Endodermal cell (in vitro differentiated cells): ENCODE measurements around the gene MYO1B. TPM values are rescaled to one million over a fixed set of nuclear protein-coding genes. Genes with fewer than 3 reads are reported as not detected.

Experiments used
- DNase-seq: peaks from one replicate; pipeline ENCODE4 v3.0.0-alpha.2; 2017
- H3K27ac ChIP-seq: 2 replicates; pipeline ENCODE4 v1.5.1; 2013; ENCODE audit warnings: mild to moderate bottlenecking, low read depth, low read length, moderate library complexity
- H3K27me3 ChIP-seq: 2 replicates; pipeline ENCODE4 v1.6.1; 2013; ENCODE audit warnings: mild to moderate bottlenecking, low read length, moderate library complexity; ENCODE audit not compliant: insufficient read depth, control insufficient read depth, poor library complexity, severe bottlenecking
- H3K36me3 ChIP-seq: 2 replicates; pipeline ENCODE4 v1.7.0; 2013; ENCODE audit warnings: mild to moderate bottlenecking, low read length, moderate library complexity; ENCODE audit not compliant: control insufficient read depth, insufficient read depth
- H3K4me1 ChIP-seq: one replicate; pipeline ENCODE4 v1.7.0; 2013; ENCODE audit warnings: low read length; ENCODE audit not compliant: control insufficient read depth, insufficient read depth
- H3K4me3 ChIP-seq: 2 replicates; pipeline ENCODE4 v1.5.1; 2013; ENCODE audit warnings: mild to moderate bottlenecking, low read length, moderate library complexity
- H3K9ac ChIP-seq: 2 replicates; pipeline ENCODE4 v1.6.1; 2013; ENCODE audit warnings: mild to moderate bottlenecking, low read length, moderate library complexity; ENCODE audit not compliant: poor library complexity, severe bottlenecking; ENCODE audit errors: extremely low read depth
- H3K9me3 ChIP-seq: 2 replicates; pipeline ENCODE4 v1.6.1; 2013; ENCODE audit warnings: mild to moderate bottlenecking, low read length, moderate library complexity; ENCODE audit not compliant: control insufficient read depth
- H3K27ac Mint-ChIP-seq: 2 replicates; pipeline ENCODE4 v1.8.0; 2020; ENCODE audit warnings: mixed read lengths
- H3K27me3 Mint-ChIP-seq: 2 replicates; pipeline ENCODE4 v1.8.0; 2021; ENCODE audit warnings: mild to moderate bottlenecking, mixed read lengths; ENCODE audit not compliant: insufficient read depth
- H3K36me3 Mint-ChIP-seq: 2 replicates; pipeline ENCODE4 v1.8.0; 2020; ENCODE audit warnings: low read depth, mixed read lengths
- H3K4me1 Mint-ChIP-seq: 2 replicates; pipeline ENCODE4 v1.8.0; 2020; ENCODE audit warnings: mixed read lengths
- H3K4me3 Mint-ChIP-seq: 2 replicates; pipeline ENCODE4 v1.8.0; 2020; ENCODE audit warnings: mild to moderate bottlenecking, moderate library complexity, mixed read lengths
- H3K9me3 Mint-ChIP-seq: 2 replicates; pipeline ENCODE4 v1.8.0; 2020; ENCODE audit warnings: mild to moderate bottlenecking, mixed read lengths
- WGBS, 2 experiments: methylation state at CpG; one replicate each; pipeline versions ENCODE4 v1.1.5 to v1.1.7; 2013; ENCODE audit warnings: missing lambda C conversion rate in 2 of 2, mixed read lengths in 1 of 2; ENCODE audit not compliant: insufficient coverage in 1 of 2, insufficient read length in 1 of 2; 5-methylcytosine and 5-hydroxymethylcytosine counted together
- total RNA-seq, 2 donors: library from RNA; stranded (reverse); fragmentation: NEBNext Ultra II Directional in 1 of 2; extraction: Animal tissue kit (Norgen Biotek cat#: 25700) in 1 of 2; gene quantifications; 2 replicates in 1 of 2; 3 replicates in 1 of 2; pipeline ENCODE4 v1.2.1, GENCODE V29; 2021
- TF ChIP-seq, protein P1 (sequence below): fragments of 200-600 bp; sonication (generic); conservative IDR thresholded peaks from 2 replicates; pipeline ENCODE4 v1.5.0; 2021; ENCODE audit warnings: antibody characterized with exemption, mild to moderate bottlenecking

Gene MYO1B
- total RNA-seq, 2 donors from 2014 or later = 145 to 154 TPM

DNA sequence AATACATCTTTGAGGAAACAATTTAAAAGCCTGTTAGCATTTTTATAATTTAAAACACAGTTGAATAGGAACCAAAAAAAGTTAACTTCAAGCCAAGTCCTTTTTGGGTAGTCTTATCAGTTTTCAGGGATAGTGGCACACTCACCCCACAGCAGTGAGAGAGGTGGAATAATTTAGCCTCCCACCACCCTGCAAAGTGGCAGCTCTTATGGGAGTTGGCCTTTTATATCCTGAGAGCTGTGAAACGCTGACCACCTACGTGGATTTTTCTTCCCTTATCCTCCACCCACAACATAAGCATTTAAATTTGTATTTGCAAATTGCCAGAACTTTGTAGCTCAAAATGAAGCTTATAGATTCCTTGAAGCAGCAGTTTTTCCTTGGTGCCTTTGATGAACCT, 167.1 kb downstream of the MYO1B start:
- Mint-ChIP-seq H3K27me3 (no peaks in the 10 kb centered on the region), H3K27ac (no peak overlapping the region), H3K4me1 (no peaks in the 10 kb centered on the region), H3K36me3 (peaks cover 84% of the 10 kb centered on the region), H3K4me3 (no peak overlapping the region), H3K9me3 (no peaks in the 10 kb centered on the region)
- Histone ChIP-seq H3K4me3 (no peak overlapping the region), H3K9ac (no peak overlapping the region), H3K4me1 (no peaks in the 10 kb centered on the region), H3K36me3 (peaks cover 98% of the 10 kb centered on the region), H3K27ac (no peak overlapping the region), H3K27me3 (no peaks in the 10 kb centered on the region), H3K9me3 (no peaks in the 10 kb centered on the region)
- WGBS, 2 experiments = 88% methylated on average over 2 of the region's 2 CpGs; no CpG with 5 or more reads in 1 of the 2 experiments
- no peak for DNase-seq
- TF ChIP-seq, protein P1, sequence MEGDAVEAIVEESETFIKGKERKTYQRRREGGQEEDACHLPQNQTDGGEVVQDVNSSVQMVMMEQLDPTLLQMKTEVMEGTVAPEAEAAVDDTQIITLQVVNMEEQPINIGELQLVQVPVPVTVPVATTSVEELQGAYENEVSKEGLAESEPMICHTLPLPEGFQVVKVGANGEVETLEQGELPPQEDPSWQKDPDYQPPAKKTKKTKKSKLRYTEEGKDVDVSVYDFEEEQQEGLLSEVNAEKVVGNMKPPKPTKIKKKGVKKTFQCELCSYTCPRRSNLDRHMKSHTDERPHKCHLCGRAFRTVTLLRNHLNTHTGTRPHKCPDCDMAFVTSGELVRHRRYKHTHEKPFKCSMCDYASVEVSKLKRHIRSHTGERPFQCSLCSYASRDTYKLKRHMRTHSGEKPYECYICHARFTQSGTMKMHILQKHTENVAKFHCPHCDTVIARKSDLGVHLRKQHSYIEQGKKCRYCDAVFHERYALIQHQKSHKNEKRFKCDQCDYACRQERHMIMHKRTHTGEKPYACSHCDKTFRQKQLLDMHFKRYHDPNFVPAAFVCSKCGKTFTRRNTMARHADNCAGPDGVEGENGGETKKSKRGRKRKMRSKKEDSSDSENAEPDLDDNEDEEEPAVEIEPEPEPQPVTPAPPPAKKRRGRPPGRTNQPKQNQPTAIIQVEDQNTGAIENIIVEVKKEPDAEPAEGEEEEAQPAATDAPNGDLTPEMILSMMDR = no peak

DNA sequence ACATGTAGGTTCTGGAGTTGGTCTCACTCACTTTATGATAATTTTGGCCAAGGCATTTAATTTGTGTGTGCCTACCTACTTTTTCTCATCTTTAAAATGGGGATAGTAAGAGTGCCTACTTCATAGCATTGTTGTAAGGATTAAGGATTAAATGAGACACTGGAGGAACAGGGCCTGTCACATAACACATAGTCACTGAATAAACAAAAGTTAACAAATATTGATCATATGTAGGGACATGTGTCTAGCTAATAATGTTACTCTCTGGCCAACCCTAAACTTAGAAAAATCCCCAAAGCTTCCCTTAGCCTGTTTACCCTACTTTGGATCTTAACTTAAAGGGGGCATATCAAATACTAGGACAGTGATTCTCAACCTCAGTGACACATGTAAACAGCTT, 169.9 kb downstream of the MYO1B start:
- H3K27me3 Mint-ChIP-seq = no peaks in the 10 kb centered on the region
- Histone ChIP-seq H3K27me3 (no peaks in the 10 kb centered on the region), H3K4me3 (no peak overlapping the region), H3K4me1 (no peaks in the 10 kb centered on the region), H3K9me3 (no peaks in the 10 kb centered on the region), H3K9ac (no peak overlapping the region), H3K27ac (no peak overlapping the region), H3K36me3 (peaks cover 88% of the 10 kb centered on the region)
- H3K4me1 Mint-ChIP-seq = no peaks in the 10 kb centered on the region
- peaks cover 76% of the 10 kb centered on the region for H3K36me3 Mint-ChIP-seq
- TF ChIP-seq, protein P1 = no peak
- no peak overlapping the region for H3K4me3 Mint-ChIP-seq
- no peak for DNase-seq
- H3K27ac Mint-ChIP-seq = no peak overlapping the region
- no peaks in the 10 kb centered on the region for H3K9me3 Mint-ChIP-seq

DNA sequence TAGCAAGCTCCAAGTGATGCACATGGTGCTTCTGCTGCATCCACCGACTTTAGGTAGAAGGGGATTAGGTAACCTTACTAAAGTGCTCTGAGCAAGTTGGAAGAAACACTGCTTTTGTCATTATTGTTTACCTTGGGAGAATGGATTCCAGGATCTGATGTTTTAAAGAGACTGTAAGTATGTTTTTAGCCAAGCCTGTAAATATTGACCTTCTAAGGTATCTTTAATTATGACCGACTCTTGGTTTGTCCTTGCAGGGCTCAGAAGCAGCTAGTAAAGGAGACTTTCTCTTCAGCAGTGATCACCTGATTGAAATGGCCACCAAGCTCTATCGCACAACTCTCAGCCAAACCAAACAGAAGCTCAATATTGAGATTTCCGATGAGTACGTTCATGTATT, 170.7 kb downstream of the MYO1B start:
- H3K4me3 Mint-ChIP-seq = no peak overlapping the region
- peaks cover 89% of the 10 kb centered on the region for H3K36me3 ChIP-seq
- H3K9me3 Mint-ChIP-seq = no peaks in the 10 kb centered on the region
- H3K27ac Mint-ChIP-seq = no peak overlapping the region
- DNase-seq = no peak
- H3K27me3 Mint-ChIP-seq = no peaks in the 10 kb centered on the region
- TF ChIP-seq, protein P1 = no peak
- 90 to 97% methylated on average over 3 to 5 of the region's 5 CpGs for WGBS, 2 experiments
- H3K4me1 ChIP-seq = no peaks in the 10 kb centered on the region
- no peak overlapping the region for H3K27ac ChIP-seq
- no peaks in the 10 kb centered on the region for H3K9me3 ChIP-seq
- H3K4me3 ChIP-seq = no peak overlapping the region
- H3K9ac ChIP-seq = no peak overlapping the region
- H3K36me3 Mint-ChIP-seq = peaks cover 75% of the 10 kb centered on the region
- H3K27me3 ChIP-seq = no peaks in the 10 kb centered on the region
- no peaks in the 10 kb centered on the region for H3K4me1 Mint-ChIP-seq
